Neuronal stem cell (in vitro differentiated cells): Measurements from ENCODE around the gene FSTL4.

Source experiments
- DNase-seq: peaks from one replicate; pipeline ENCODE4 v3.0.0-alpha.2; 2013; ENCODE audit warnings: low spot score
- H2AFZ ChIP-seq: one replicate; pipeline ENCODE4 v1.6.1; 2013; ENCODE audit warnings: mild to moderate bottlenecking, low read length, inconsistent platforms
- H2AK5ac ChIP-seq: 2 replicates; pipeline ENCODE4 v1.6.1; 2013; ENCODE audit warnings: low read depth, mild to moderate bottlenecking, inconsistent platforms, low read length, moderate library complexity, mixed read lengths
- H2BK120ac ChIP-seq: 2 replicates; pipeline ENCODE4 v1.6.1; 2013; ENCODE audit warnings: low read depth, mild to moderate bottlenecking, inconsistent platforms, low read length, moderate library complexity, mixed read lengths
- H2BK12ac ChIP-seq: one replicate; pipeline ENCODE4 v1.6.1; 2013; ENCODE audit warnings: low read length, inconsistent platforms
- H2BK15ac ChIP-seq: 2 replicates; pipeline ENCODE4 v1.6.1; 2013; ENCODE audit warnings: mild to moderate bottlenecking, low read length, inconsistent platforms, mixed read lengths
- H2BK5ac ChIP-seq: one replicate; pipeline ENCODE4 v1.6.1; 2013; ENCODE audit warnings: inconsistent platforms, mild to moderate bottlenecking, low read length, moderate library complexity
- H3K14ac ChIP-seq: one replicate; pipeline ENCODE4 v1.6.1; 2013; ENCODE audit warnings: low read length, inconsistent platforms
- H3K18ac ChIP-seq: 2 replicates; pipeline ENCODE4 v1.6.1; 2013; ENCODE audit warnings: low read length, inconsistent platforms
- H3K23ac ChIP-seq: 2 replicates; pipeline ENCODE4 v1.6.1; 2013; ENCODE audit warnings: low read depth, mild to moderate bottlenecking, mixed read lengths, low read length, inconsistent platforms; ENCODE audit not compliant: poor library complexity
- H3K27ac ChIP-seq: replicated peaks from 3 replicates; pipeline ENCODE4 v1.5.1; 2013; ENCODE audit warnings: low read length, inconsistent platforms
- H3K27me3 ChIP-seq, 3 experiments: 2 replicates each; pipeline ENCODE4 v1.6.1; 2013; ENCODE audit warnings: low read length in 3 of 3, mild to moderate bottlenecking in 2 of 3, inconsistent platforms in 1 of 3, low read depth in 1 of 3, mixed read lengths in 1 of 3, moderate library complexity in 1 of 3; ENCODE audit not compliant: control insufficient read depth in 3 of 3, insufficient read depth in 3 of 3
- H3K36me3 ChIP-seq, 2 donors: replicated peaks in 1 of 2; 2 replicates each; pipeline ENCODE4 v1.6.1; 2013; ENCODE audit warnings: low read length in 2 of 2; ENCODE audit not compliant: control insufficient read depth in 2 of 2, insufficient read depth in 2 of 2
- H3K4ac ChIP-seq: 2 replicates; pipeline ENCODE4 v1.6.1; 2013; ENCODE audit warnings: inconsistent platforms, mild to moderate bottlenecking, low read length, moderate library complexity
- H3K4me1 ChIP-seq, 2 donors: 1 replicate in 1 of 2; 2 replicates in 1 of 2; pipeline ENCODE4 v1.6.1; 2013; ENCODE audit warnings: low read length in 2 of 2, low read depth in 1 of 2; ENCODE audit not compliant: control insufficient read depth in 2 of 2, insufficient read depth in 1 of 2
- H3K4me2 ChIP-seq: one replicate; pipeline ENCODE4 v1.6.1; 2013; ENCODE audit warnings: mild to moderate bottlenecking, low read length, inconsistent platforms; ENCODE audit not compliant: insufficient read depth, poor library complexity, severe bottlenecking
- H3K4me3 ChIP-seq, 2 donors: 2 replicates each; pipeline ENCODE4 v1.5.1; 2013; ENCODE audit warnings: low read length in 2 of 2, mild to moderate bottlenecking in 2 of 2, inconsistent platforms in 1 of 2, moderate library complexity in 1 of 2
- H3K79me1 ChIP-seq: one replicate; pipeline ENCODE4 v1.6.1; 2013; ENCODE audit warnings: low read depth, mild to moderate bottlenecking, inconsistent platforms, low read length, moderate library complexity
- H3K9ac ChIP-seq: one replicate; pipeline ENCODE4 v1.6.1; 2013; ENCODE audit warnings: mild to moderate bottlenecking, low read depth, low read length, inconsistent platforms; ENCODE audit not compliant: poor library complexity
- H3K9me3 ChIP-seq, 2 donors: replicated peaks in 1 of 2; 2 replicates each; pipeline versions ENCODE3 to v1.6.1; 2013; ENCODE audit warnings: low read length in 2 of 2, mild to moderate bottlenecking in 2 of 2, inconsistent platforms in 1 of 2, low read depth in 1 of 2, mixed read lengths in 1 of 2, moderate library complexity in 1 of 2; ENCODE audit not compliant: control insufficient read depth in 2 of 2, insufficient read depth in 1 of 2
- H4K8ac ChIP-seq: one replicate; pipeline ENCODE4 v1.6.1; 2013; ENCODE audit warnings: low read depth, mild to moderate bottlenecking, inconsistent platforms, low read length, moderate library complexity
- H4K91ac ChIP-seq: one replicate; pipeline ENCODE4 v1.6.1; 2013; ENCODE audit warnings: low read length, low read depth, mild to moderate bottlenecking, inconsistent platforms; ENCODE audit not compliant: poor library complexity
- WGBS, 2 donors: extraction: QIAGEN DNeasy Blood & Tissue Kit; methylation state at CpG; one replicate each; pipeline ENCODE4 v1.1.7; 2013; ENCODE audit warnings: missing lambda C conversion rate in 2 of 2, mixed read lengths in 1 of 2; ENCODE audit not compliant: insufficient read length in 2 of 2, insufficient replicate concordance in 1 of 2; ENCODE audit errors: extremely low coverage in 2 of 2; 5-methylcytosine and 5-hydroxymethylcytosine counted together

The FSTL4 gene

DNA sequence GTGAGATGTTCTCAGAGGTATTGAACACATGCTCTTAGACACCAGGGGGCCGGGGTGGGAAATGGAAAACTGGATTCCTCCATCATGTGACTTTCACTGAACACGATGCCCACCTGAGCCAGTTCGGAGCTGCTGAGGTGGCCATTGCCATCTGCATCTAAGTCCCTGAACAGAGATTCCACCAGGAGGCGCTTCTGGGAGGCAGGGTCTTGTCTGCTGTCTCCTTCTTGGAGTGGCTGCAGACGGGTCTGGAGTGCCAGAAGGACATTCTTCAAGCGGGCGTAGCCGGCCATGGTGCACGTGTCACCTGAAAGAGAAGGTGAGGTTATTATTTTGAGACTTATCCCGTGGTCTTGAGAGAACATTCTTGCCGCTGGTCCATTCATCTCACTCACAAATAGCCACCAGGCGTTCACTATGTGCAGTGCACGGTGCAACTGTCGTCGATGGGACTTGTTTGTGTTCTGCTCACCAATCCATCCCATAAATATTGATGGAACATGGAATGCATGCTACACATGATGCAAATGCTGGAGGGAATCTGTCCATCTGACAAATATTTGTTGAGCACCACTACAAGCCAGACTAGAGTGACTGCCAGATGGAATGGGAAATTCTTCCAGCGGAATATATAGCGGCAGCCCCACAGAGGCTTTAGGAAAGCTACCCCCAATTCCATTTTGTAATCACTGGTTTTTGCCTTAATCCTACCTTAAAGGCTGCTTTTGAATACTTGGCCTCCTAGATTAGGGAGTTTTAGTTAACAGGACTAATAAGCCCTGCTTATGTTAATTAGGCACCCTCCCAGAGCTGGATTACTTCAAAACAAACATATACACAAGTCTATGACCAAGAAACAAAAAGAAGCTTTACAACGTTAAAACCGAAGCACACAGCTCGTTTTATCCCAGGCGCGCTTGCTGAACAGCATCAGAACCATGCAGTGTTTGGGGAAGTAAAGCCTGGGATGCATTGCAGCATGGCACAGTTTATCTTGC, 295.7 kb downstream of the FSTL4 start:
- Histone ChIP-seq H2BK15ac (no peak overlapping the region), H3K79me1 (no peaks in the 10 kb centered on the region), H3K36me3 (no peaks in the 10 kb centered on the region), H2BK120ac (no peak overlapping the region), H3K18ac (peak overlapping the region; percentile 5), H4K91ac (no peak overlapping the region), H3K23ac (no peak overlapping the region), H2BK12ac (no peak overlapping the region), H3K4me2 (no peak overlapping the region), H3K27ac (no peak overlapping the region), H2AK5ac (peak overlapping the region; percentile 21), H3K14ac (no peak overlapping the region), H2BK5ac (no peak overlapping the region), H3K4me1 (peaks cover 0 to 13% of the 10 kb centered on the region in 2 donors), H4K8ac (no peak overlapping the region), H2AFZ (no peak overlapping the region), H3K27me3 (peaks cover 0 to 22% (median 0%) of the 10 kb centered on the region in 3 experiments), H3K4me3 (no peak overlapping the region), H3K9ac (no peak overlapping the region), H3K4ac (no peak overlapping the region), H3K9me3 (no peaks in the 10 kb centered on the region)
- peak; percentile 11 for DNase-seq
- no CpG with 5 or more reads among the region's 22 CpGs for WGBS, 2 donors

DNA sequence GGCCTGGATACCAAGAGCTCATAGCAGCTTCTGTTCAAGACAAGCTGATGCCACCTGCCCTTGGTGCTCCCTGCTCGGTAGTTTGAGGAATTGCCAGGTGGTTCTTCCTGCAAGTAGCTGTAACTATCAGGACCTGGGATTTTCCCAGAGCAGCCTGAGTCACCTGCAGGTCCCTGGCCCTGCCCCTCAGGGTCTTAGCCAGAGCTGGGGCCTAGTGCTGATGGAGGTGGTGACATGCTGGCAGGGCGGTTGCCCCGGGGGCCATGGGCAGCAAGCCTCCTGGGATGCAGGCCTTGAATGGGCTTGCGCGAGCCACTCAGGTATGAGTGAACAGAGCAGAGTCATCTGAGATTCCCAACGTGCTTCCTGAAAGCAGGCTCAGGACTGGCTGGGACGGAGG, 298.3 kb downstream of the FSTL4 start:
- no peaks in the 10 kb centered on the region for H3K9me3 ChIP-seq
- DNase-seq, result no peak
- peak overlapping the region; percentile 37 for H2AK5ac ChIP-seq
- no peak overlapping the region for H2BK15ac ChIP-seq
- H3K18ac ChIP-seq, result peak overlapping the region; percentile 16
- no peak overlapping the region for H2BK5ac ChIP-seq
- H3K27me3 ChIP-seq, result peaks cover 0 to 28% (median 0%) of the 10 kb centered on the region in 3 experiments
- H3K23ac ChIP-seq, result no peak overlapping the region
- no peaks in the 10 kb centered on the region for H3K79me1 ChIP-seq
- no peak overlapping the region for H3K4me3 ChIP-seq
- no peak overlapping the region for H4K8ac ChIP-seq
- peaks cover 0 to 3% of the 10 kb centered on the region in 2 donors for H3K4me1 ChIP-seq
- no peak overlapping the region for H3K4me2 ChIP-seq
- H3K14ac ChIP-seq, result no peak overlapping the region
- H3K9ac ChIP-seq, result no peak overlapping the region
- no peak overlapping the region for H2AFZ ChIP-seq
- H3K4ac ChIP-seq, result no peak overlapping the region
- no peak overlapping the region for H3K27ac ChIP-seq
- WGBS, 2 donors, result no CpG with 5 or more reads among the region's 7 CpGs
- no peak overlapping the region for H4K91ac ChIP-seq
- H3K36me3 ChIP-seq, result no peaks in the 10 kb centered on the region
- H2BK12ac ChIP-seq, result no peak overlapping the region
- H2BK120ac ChIP-seq, result no peak overlapping the region

DNA sequence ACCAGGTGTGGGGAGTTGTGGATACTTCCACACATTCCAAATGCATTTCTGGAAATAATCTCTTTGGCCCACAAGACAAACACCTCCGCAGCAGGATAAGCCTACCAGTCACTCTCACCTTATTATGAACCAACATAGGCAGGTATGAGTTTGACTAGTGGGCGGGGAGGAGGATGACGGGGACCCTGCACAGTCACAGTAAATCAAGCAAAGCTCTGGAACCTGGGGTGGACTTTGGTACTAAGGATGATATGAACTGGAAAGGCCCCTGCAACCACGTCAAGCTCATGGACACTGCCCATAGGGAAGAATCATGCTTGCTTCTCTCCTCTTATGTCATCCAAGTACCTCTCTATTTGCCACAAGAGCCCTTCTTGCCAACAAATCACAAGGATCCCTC, 301.2 kb downstream of the FSTL4 start:
- Histone ChIP-seq H3K23ac (no peak overlapping the region), H3K79me1 (no peaks in the 10 kb centered on the region), H4K8ac (no peak overlapping the region), H2BK12ac (no peak overlapping the region), H3K9ac (no peak overlapping the region), H3K4me3 (no peak overlapping the region), H2AK5ac (no peak overlapping the region), H3K4ac (no peak overlapping the region), H3K18ac (no peak overlapping the region), H3K27ac (no peak overlapping the region), H2BK5ac (no peak overlapping the region), H3K9me3 (no peaks in the 10 kb centered on the region), H4K91ac (no peak overlapping the region), H3K4me1 (no peaks in the 10 kb centered on the region), H3K4me2 (no peak overlapping the region), H2BK120ac (no peak overlapping the region), H2BK15ac (no peak overlapping the region), H3K27me3 (peaks cover 0 to 19% (median 0%) of the 10 kb centered on the region in 3 experiments), H3K14ac (no peak overlapping the region), H3K36me3 (no peaks in the 10 kb centered on the region), H2AFZ (no peak overlapping the region)
- WGBS, 2 donors, result no CpG with 5 or more reads among the region's 4 CpGs
- no peak for DNase-seq

DNA sequence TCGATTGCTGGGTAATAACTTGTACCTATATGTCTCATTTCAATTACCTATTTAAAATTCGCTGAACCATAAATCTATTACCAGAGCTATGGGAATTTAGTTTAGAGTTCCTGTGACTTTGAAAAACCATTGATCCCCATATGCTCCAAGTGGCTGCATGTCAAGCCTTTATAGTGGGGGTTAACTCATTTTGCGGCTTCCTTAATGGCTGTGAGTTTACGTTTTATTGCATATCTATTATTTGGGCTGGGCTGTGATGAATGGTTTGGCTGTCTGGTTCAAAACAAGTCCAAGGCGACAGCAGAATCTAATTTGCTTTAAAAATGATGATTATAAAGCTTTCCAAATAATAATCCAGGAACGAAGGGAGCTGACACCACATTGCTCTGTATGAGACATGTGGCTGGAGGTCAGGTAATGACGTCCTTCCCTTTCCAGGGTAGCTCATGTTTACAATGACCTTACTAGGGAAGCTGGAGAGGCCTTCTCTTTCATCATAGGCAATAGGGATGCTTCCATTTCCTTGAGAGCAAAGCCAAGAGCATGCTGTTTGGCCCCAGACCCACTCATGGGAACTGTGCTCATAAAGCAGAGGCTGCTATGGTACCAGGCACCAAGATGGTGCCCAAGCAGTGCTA, 302.2 kb downstream of the FSTL4 start:
- no peak overlapping the region for H2AK5ac ChIP-seq
- H3K27ac ChIP-seq, result no peak overlapping the region
- WGBS, 2 donors, result no CpG with 5 or more reads among the region's 7 CpGs

More for the DNA sequence above, 302.2 kb downstream of the FSTL4 start:
- peaks cover 0 to 13% (median 0%) of the 10 kb centered on the region in 3 experiments for H3K27me3 ChIP-seq
- H2BK15ac ChIP-seq, result no peak overlapping the region
- H3K4me2 ChIP-seq, result no peak overlapping the region
- H2BK120ac ChIP-seq, result no peak overlapping the region
- no peak overlapping the region for H3K18ac ChIP-seq
- no peak overlapping the region for H2AFZ ChIP-seq
- H3K79me1 ChIP-seq, result no peaks in the 10 kb centered on the region
- no peaks in the 10 kb centered on the region for H3K4me1 ChIP-seq
- H3K9me3 ChIP-seq, result no peaks in the 10 kb centered on the region
- no peak overlapping the region for H3K4ac ChIP-seq
- H3K14ac ChIP-seq, result no peak overlapping the region
- H4K8ac ChIP-seq, result no peak overlapping the region
- DNase-seq, result no peak
- H3K9ac ChIP-seq, result no peak overlapping the region
- no peaks in the 10 kb centered on the region for H3K36me3 ChIP-seq
- no peak overlapping the region for H3K23ac ChIP-seq
- no peak overlapping the region for H4K91ac ChIP-seq
- H2BK12ac ChIP-seq, result no peak overlapping the region
- H3K4me3 ChIP-seq, result no peak overlapping the region
- no peak overlapping the region for H2BK5ac ChIP-seq
